CD4-positive, alpha-beta T cell (primary cell): Measurements from ENCODE around the gene REN. TPM values are rescaled to one million over a fixed set of nuclear protein-coding genes. Genes with fewer than 3 reads are reported as not detected.

ENCODE experiments used
- ATAC-seq: fragments of 200-7000 bp; cut with Tn5 transposase; one replicate; pipeline ENCODE4 v1.10.0; 2022; ENCODE audit warnings: mild to moderate bottlenecking; ENCODE audit not compliant: poor library complexity
- CTCF ChIA-PET: fragments of 350-600 bp; sonication (Branson Sonifier 250); formaldehyde crosslinking; loops from one replicate; lab custom pipeline; 2021; ENCODE audit warnings: antibody characterized with exemption, inconsistent platforms; lab: Charles Lee
- POLR2A ChIA-PET: fragments of 350-600 bp; sonication (Branson Sonifier 250); formaldehyde crosslinking; loops from one replicate; lab custom pipeline; 2021; ENCODE audit warnings: antibody characterized with exemption, inconsistent platforms; lab: Charles Lee
- DNase-seq, 14 experiments: peaks; one replicate each; pipeline ENCODE4 v3.0.0-alpha.2; 2013 to 2020; ENCODE audit warnings: mixed read lengths in 2 of 14
- H3K27ac ChIP-seq, 2 donors: one replicate each; pipeline versions ENCODE4 v1.5.1 to v1.7.0; 2013; ENCODE audit warnings: low read length in 2 of 2, low read depth in 1 of 2, mild to moderate bottlenecking in 1 of 2
- H3K27me3 ChIP-seq, 2 experiments: 1 replicate in 1 of 2; 2 replicates in 1 of 2; pipeline versions ENCODE4 v1.6.1 to v1.7.0; 2013; ENCODE audit warnings: low read length in 2 of 2, control low read depth in 1 of 2, mild to moderate bottlenecking in 1 of 2, moderate library complexity in 1 of 2; ENCODE audit not compliant: insufficient read depth in 2 of 2, control insufficient read depth in 1 of 2
- H3K36me3 ChIP-seq: one replicate; pipeline ENCODE4 v1.6.1; 2013; ENCODE audit warnings: low read length, control low read depth; ENCODE audit not compliant: insufficient read depth
- H3K4me1 ChIP-seq: one replicate; pipeline ENCODE4 v1.6.1; 2013; ENCODE audit warnings: low read length, control low read depth; ENCODE audit not compliant: insufficient read depth
- H3K4me3 ChIP-seq: one replicate; pipeline ENCODE4 v1.5.1; 2013; ENCODE audit warnings: mild to moderate bottlenecking, low read length, moderate library complexity
- H3K9me3 ChIP-seq, 2 experiments: 1 replicate in 1 of 2; 2 replicates in 1 of 2; pipeline versions ENCODE4 v1.6.1 to v1.7.0; 2013; ENCODE audit warnings: low read length in 2 of 2, mild to moderate bottlenecking in 2 of 2, control low read depth in 1 of 2, moderate library complexity in 1 of 2; ENCODE audit not compliant: control insufficient read depth in 1 of 2, insufficient read depth in 1 of 2
- H3K27ac Mint-ChIP-seq: one replicate; pipeline ENCODE4 v1.8.0; 2020; ENCODE audit warnings: mixed read lengths
- H3K27me3 Mint-ChIP-seq: one replicate; pipeline ENCODE4 v1.8.0; 2021; ENCODE audit warnings: mixed read lengths
- H3K36me3 Mint-ChIP-seq: one replicate; pipeline ENCODE4 v1.8.0; 2021; ENCODE audit warnings: low read depth, mixed read lengths
- H3K4me1 Mint-ChIP-seq: one replicate; pipeline ENCODE4 v1.8.0; 2021; ENCODE audit warnings: low read depth, mixed read lengths
- H3K4me3 Mint-ChIP-seq: one replicate; pipeline ENCODE4 v1.8.0; 2020; ENCODE audit warnings: mild to moderate bottlenecking, mixed read lengths
- H3K9me3 Mint-ChIP-seq: one replicate; pipeline ENCODE4 v1.8.0; 2020; ENCODE audit warnings: mixed read lengths
- intact Hi-C, 2 experiments: fragments of 100-400 bp; cut with DNase I in 1 of 2; cut with micrococcal nuclease in 1 of 2; formaldehyde crosslinking; loops; one replicate each; pipeline versions ENCODE4 v1.15.1 to v1.9.0; 2023 to 2025; cut with DNase I, micrococcal nuclease
- total RNA-seq, 174 experiments: library from RNA in 2 of 174; stranded (reverse) in 2 of 174; gene quantifications; one replicate each; pipeline ENCODE4 v1.2.3 and lab custom pipeline; 2021 to 2026
- TF ChIP-seq, protein P1 (sequence below): fragments of 200-600 bp; IDR thresholded peaks from one replicate; pipeline ENCODE4 v1.8.0; 2022; ENCODE audit warnings: antibody characterized with exemption, mild to moderate bottlenecking

REN gene
- total RNA-seq, 2 experiments from 2014 or later, result not detected

- Histone ChIP-seq H3K27ac (no peak overlapping the region), H3K9me3 (no peaks in the 10 kb centered on the region), H3K27me3 (peaks cover 0 to 11% of the 10 kb centered on the region in 2 experiments), H3K4me1 (peaks cover 11% of the 10 kb centered on the region), H3K36me3 (no peaks in the 10 kb centered on the region), H3K4me3 (no peak overlapping the region)
- ChIA-PET CTCF (no interaction called here), POLR2A (no interaction called here)
- TF ChIP-seq, protein P1, sequence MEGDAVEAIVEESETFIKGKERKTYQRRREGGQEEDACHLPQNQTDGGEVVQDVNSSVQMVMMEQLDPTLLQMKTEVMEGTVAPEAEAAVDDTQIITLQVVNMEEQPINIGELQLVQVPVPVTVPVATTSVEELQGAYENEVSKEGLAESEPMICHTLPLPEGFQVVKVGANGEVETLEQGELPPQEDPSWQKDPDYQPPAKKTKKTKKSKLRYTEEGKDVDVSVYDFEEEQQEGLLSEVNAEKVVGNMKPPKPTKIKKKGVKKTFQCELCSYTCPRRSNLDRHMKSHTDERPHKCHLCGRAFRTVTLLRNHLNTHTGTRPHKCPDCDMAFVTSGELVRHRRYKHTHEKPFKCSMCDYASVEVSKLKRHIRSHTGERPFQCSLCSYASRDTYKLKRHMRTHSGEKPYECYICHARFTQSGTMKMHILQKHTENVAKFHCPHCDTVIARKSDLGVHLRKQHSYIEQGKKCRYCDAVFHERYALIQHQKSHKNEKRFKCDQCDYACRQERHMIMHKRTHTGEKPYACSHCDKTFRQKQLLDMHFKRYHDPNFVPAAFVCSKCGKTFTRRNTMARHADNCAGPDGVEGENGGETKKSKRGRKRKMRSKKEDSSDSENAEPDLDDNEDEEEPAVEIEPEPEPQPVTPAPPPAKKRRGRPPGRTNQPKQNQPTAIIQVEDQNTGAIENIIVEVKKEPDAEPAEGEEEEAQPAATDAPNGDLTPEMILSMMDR, result no peak
- H3K4me3 Mint-ChIP-seq, result no peak overlapping the region
- peaks cover 23% of the 10 kb centered on the region for H3K27me3 Mint-ChIP-seq
- intact Hi-C loops, result no loop called here
- peaks cover 16% of the 10 kb centered on the region for H3K4me1 Mint-ChIP-seq
- DNase-seq (no peak), ATAC-seq (no peak)
- H3K27ac Mint-ChIP-seq, result no peak overlapping the region
- no peaks in the 10 kb centered on the region for H3K9me3 Mint-ChIP-seq
- no peaks in the 10 kb centered on the region for H3K36me3 Mint-ChIP-seq
These were observed 28.6 kb upstream of the REN start for GRCh38 chr1:204194771-204195170.

- Histone ChIP-seq H3K27me3 (peaks cover under 1 to 18% of the 10 kb centered on the region in 2 experiments), H3K36me3 (no peaks in the 10 kb centered on the region), H3K9me3 (no peaks in the 10 kb centered on the region), H3K4me3 (no peak overlapping the region), H3K27ac (no peak overlapping the region), H3K4me1 (peaks cover 16% of the 10 kb centered on the region)
- Mint-ChIP-seq H3K27me3 (peaks cover 30% of the 10 kb centered on the region), H3K9me3 (no peaks in the 10 kb centered on the region), H3K4me1 (peaks cover 22% of the 10 kb centered on the region), H3K36me3 (no peaks in the 10 kb centered on the region), H3K4me3 (no peak overlapping the region), H3K27ac (no peak overlapping the region)
- CTCF ChIA-PET, result no interaction called here
- TF ChIP-seq, protein P1, result no peak
- no peak for DNase-seq
- ATAC-seq, result no peak
- POLR2A ChIA-PET, result interaction anchor here (1.3 kb wide), 1 partner anchor 43 kb away, joined by 3 read pairs; the partner anchor contains the start of gene ETNK2
- intact Hi-C loops, result no loop called here
These were observed 27.9 kb upstream of the REN start for GRCh38 chr1:204194080-204194479.

DNA sequence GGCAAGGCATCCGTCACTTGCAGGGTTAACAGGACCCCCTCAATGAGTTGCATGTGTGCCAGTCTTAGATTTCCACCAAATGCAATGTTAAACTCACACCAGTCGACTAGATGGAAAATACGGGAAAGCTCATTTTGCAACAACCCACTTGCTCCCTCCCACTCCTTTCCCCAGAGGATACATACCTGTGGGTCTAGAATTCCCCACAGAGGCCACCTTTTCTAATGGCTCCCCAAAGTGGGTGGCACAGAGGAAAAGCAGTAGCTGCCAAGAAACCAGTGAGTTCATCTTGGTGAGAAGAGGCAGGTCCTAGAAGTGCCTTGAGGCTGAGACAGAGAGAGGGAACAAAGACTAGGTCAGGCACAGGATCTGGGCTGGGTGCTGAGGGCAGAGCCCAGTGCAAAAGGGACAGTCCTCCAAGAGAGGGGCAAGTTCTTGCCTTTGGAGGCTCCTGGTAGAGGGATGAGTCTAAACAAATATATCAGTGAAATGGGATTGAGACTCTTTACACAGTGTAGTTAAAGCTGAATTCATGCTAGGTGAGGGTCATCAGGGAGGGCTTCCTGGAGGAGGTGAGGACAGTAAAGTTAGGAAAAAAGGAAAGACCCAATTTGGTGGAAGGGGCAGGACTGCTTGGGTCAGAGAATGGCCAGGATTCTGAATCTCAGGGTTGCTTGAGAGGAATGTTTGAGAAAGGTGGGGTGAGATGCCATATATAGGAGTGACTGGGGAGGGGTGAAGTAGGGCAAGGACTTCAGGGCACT, 26.6 kb upstream of the REN start:
- peaks cover 23% of the 10 kb centered on the region for H3K4me1 Mint-ChIP-seq
- H3K4me1 ChIP-seq, result peaks cover 22% of the 10 kb centered on the region
- no peak for ATAC-seq
- no peak overlapping the region for H3K4me3 ChIP-seq
- TF ChIP-seq, protein P1, result no peak
- DNase-seq, result no peak
- peaks cover 37% of the 10 kb centered on the region for H3K27me3 Mint-ChIP-seq
- peaks cover 12 to 30% of the 10 kb centered on the region in 2 experiments for H3K27me3 ChIP-seq
- H3K36me3 ChIP-seq, result no peaks in the 10 kb centered on the region
- H3K9me3 ChIP-seq, result no peaks in the 10 kb centered on the region
- no peaks in the 10 kb centered on the region for H3K9me3 Mint-ChIP-seq
- H3K27ac ChIP-seq, result no peak overlapping the region
- H3K27ac Mint-ChIP-seq, result no peak overlapping the region
- H3K4me3 Mint-ChIP-seq, result no peak overlapping the region
- intact Hi-C loops, result no loop called here
- ChIA-PET POLR2A (interaction anchor here (1.3 kb wide), 1 partner anchor 41 kb away, joined by 3 read pairs; the partner anchor contains the start of gene ETNK2), CTCF (interaction anchor here (1.0 kb wide), 1 partner anchor 15 kb away, joined by 4 read pairs; no protein-coding TSS in a partner anchor)
- H3K36me3 Mint-ChIP-seq, result no peaks in the 10 kb centered on the region
